CD14-positive monocyte (primary cell): Measurements from ENCODE around the gene TXN2. TPM values are rescaled to one million over a fixed set of nuclear protein-coding genes. Genes with fewer than 3 reads are reported as not detected.
A peak's percentile ranks its signal among the peaks of the same experiment; 100 is the strongest.

Experiments used
- DNase-seq, 3 donors: peaks; one replicate each; pipeline ENCODE4 v3.0.0-alpha.2; 2011 to 2022
- H2AFZ ChIP-seq: 2 replicates; pipeline ENCODE4 v1.6.0; 2012; ENCODE audit warnings: mild to moderate bottlenecking, low read depth, low read length, inconsistent platforms; ENCODE audit not compliant: insufficient read depth, poor library complexity, severe bottlenecking
- H3K27ac ChIP-seq, 2 donors: 1 replicate in 1 of 2; 2 replicates in 1 of 2; pipeline ENCODE4 v1.5.1; 2012 to 2013; ENCODE audit warnings: low read length in 2 of 2, control low read depth in 1 of 2, inconsistent platforms in 1 of 2, low read depth in 1 of 2, mild to moderate bottlenecking in 1 of 2
- H3K27me3 ChIP-seq, 2 donors: one replicate each; pipeline versions ENCODE4 v1.6.0 to v1.6.1; 2011 to 2013; ENCODE audit warnings: low read length in 2 of 2; ENCODE audit not compliant: control insufficient read depth in 2 of 2, insufficient read depth in 2 of 2
- H3K36me3 ChIP-seq, 2 donors: replicated peaks in 1 of 2; 1 replicate in 1 of 2; 2 replicates in 1 of 2; pipeline versions ENCODE4 v1.5.1 to v1.6.1; 2012 to 2013; ENCODE audit warnings: low read length in 2 of 2, control low read depth in 1 of 2, inconsistent platforms in 1 of 2, mild to moderate bottlenecking in 1 of 2; ENCODE audit not compliant: insufficient read depth in 2 of 2, control insufficient read depth in 1 of 2
- H3K4me1 ChIP-seq, 2 donors: 1 replicate in 1 of 2; 2 replicates in 1 of 2; pipeline versions ENCODE4 v1.5.1 to v1.6.1; 2012 to 2013; ENCODE audit warnings: low read length in 2 of 2, control low read depth in 1 of 2, inconsistent platforms in 1 of 2, mild to moderate bottlenecking in 1 of 2, moderate library complexity in 1 of 2; ENCODE audit not compliant: insufficient read depth in 2 of 2, control insufficient read depth in 1 of 2
- H3K4me2 ChIP-seq: replicated peaks from 2 replicates; pipeline ENCODE3; 2012; ENCODE audit warnings: low read length, moderate library complexity, mild to moderate bottlenecking; ENCODE audit not compliant: poor library complexity, severe bottlenecking; ENCODE audit errors: extremely low read depth
- H3K4me3 ChIP-seq, 3 experiments: fragments of 200-600 bp in 1 of 3; sonication (generic) in 1 of 3; replicated peaks in 1 of 3; 1 replicate in 2 of 3; 2 replicates in 1 of 3; pipeline ENCODE4 v1.5.1; 2011 to 2013; ENCODE audit warnings: low read length in 3 of 3, mild to moderate bottlenecking in 3 of 3, control low read depth in 2 of 3, low read depth in 2 of 3, inconsistent platforms in 1 of 3, moderate library complexity in 1 of 3
- H3K79me2 ChIP-seq: 2 replicates; pipeline ENCODE4 v1.6.0; 2012; ENCODE audit warnings: mild to moderate bottlenecking, control low read depth, inconsistent platforms, low read length, moderate library complexity; ENCODE audit not compliant: insufficient read depth
- H3K9ac ChIP-seq: 2 replicates; pipeline ENCODE4 v1.6.0; 2017; ENCODE audit warnings: low read length, mild to moderate bottlenecking; ENCODE audit not compliant: insufficient read depth, poor library complexity, severe bottlenecking
- H3K9me3 ChIP-seq, 2 donors: replicated peaks in 1 of 2; 1 replicate in 1 of 2; 2 replicates in 1 of 2; pipeline versions ENCODE4 v1.5.1 to v1.6.1; 2012 to 2013; ENCODE audit warnings: low read length in 2 of 2, control low read depth in 1 of 2; ENCODE audit not compliant: control insufficient read depth in 1 of 2, insufficient read depth in 1 of 2
- H4K20me1 ChIP-seq: 2 replicates; pipeline ENCODE4 v1.6.0; 2012; ENCODE audit warnings: mild to moderate bottlenecking, low read length, control low read depth, moderate library complexity; ENCODE audit not compliant: insufficient read depth
- H3K27ac Mint-ChIP-seq, 7 donors: one replicate each; pipeline ENCODE4 v1.8.0; 2020; ENCODE audit warnings: mild to moderate bottlenecking in 7 of 7, mixed read lengths in 7 of 7, moderate library complexity in 6 of 7, inconsistent platforms in 2 of 7
- H3K27me3 Mint-ChIP-seq, 3 donors: one replicate each; pipeline ENCODE4 v1.8.0; 2021 to 2022; ENCODE audit warnings: low read depth in 3 of 3, mild to moderate bottlenecking in 3 of 3, mixed read lengths in 3 of 3, moderate library complexity in 3 of 3, inconsistent platforms in 1 of 3
- H3K36me3 Mint-ChIP-seq, 2 donors: one replicate each; pipeline ENCODE4 v1.8.0; 2020; ENCODE audit warnings: mixed read lengths in 2 of 2, inconsistent platforms in 1 of 2, mild to moderate bottlenecking in 1 of 2
- H3K4me1 Mint-ChIP-seq: one replicate; pipeline ENCODE4 v1.8.0; 2020; ENCODE audit warnings: mild to moderate bottlenecking, mixed read lengths
- H3K4me3 Mint-ChIP-seq, 2 donors: one replicate each; pipeline ENCODE4 v1.8.0; 2020; ENCODE audit warnings: mild to moderate bottlenecking in 2 of 2, mixed read lengths in 2 of 2, moderate library complexity in 1 of 2
- H3K9me3 Mint-ChIP-seq, 7 donors: one replicate each; pipeline ENCODE4 v1.8.0; 2020 to 2022; ENCODE audit warnings: mixed read lengths in 7 of 7, mild to moderate bottlenecking in 6 of 7, moderate library complexity in 6 of 7, inconsistent platforms in 2 of 7
- WGBS: methylation state at CpG from one replicate; pipeline ENCODE4 v1.1.5; 2013; ENCODE audit warnings: missing lambda C conversion rate; ENCODE audit not compliant: insufficient coverage; 5-methylcytosine and 5-hydroxymethylcytosine counted together
- intact Hi-C, 2 donors: fragments of 100-400 bp; cut with micrococcal nuclease; formaldehyde crosslinking; loops; one replicate each; pipeline versions ENCODE4 v1.15.0 to v1.15.1; 2023
- polyA plus RNA-seq, 3 donors: library from polyadenylated mRNA; depleted of rRNA in 1 of 3; unstranded in 2 of 3; stranded (reverse) in 1 of 3; fragments of 300-500 nt in 2 of 3; fragments of >200 nt in 1 of 3; fragmentation: Illumina TruSeq in 2 of 3; gene quantifications; 1 replicate in 2 of 3; 2 replicates in 1 of 3; pipeline ENCODE4 v1.2.3, GENCODE V29; 2012 to 2021
- TF ChIP-seq, protein P1 (sequence below): fragments of 200-600 bp; IDR thresholded peaks from one replicate; pipeline ENCODE4 v1.8.0; 2022; ENCODE audit warnings: antibody characterized with exemption, mild to moderate bottlenecking

Gene TXN2
- polyA plus RNA-seq, 3 donors = 79.8 to 141 (median 140) TPM

DNA sequence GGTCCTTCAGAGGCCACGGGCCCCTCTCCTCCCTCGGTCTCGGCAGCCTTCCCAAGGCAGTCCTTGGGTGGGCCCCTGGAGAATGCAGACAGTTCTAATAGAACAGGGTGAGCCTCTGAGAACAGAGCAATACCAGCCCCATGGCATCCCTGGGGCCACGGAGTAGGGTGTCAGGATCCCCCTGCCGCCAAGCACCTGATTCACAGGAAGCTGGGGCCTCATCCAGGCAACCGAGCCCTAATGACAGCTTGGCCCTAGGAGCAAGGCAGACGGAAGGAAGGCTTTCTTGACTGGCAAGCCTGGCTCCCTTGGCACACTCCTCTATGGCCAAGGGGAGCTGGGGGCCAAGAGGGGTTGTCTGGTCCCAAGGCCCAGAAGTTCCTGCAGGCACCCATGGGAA is 15.2 kb downstream of the TXN2 start:
- Histone ChIP-seq H3K36me3 (peaks cover 5 to 6% of the 10 kb centered on the region in 2 donors), H3K79me2 (peaks cover 25% of the 10 kb centered on the region), H4K20me1 (peaks cover 42% of the 10 kb centered on the region), H3K9ac (no peak overlapping the region), H3K27me3 (no peaks in the 10 kb centered on the region), H3K4me2 (no peak overlapping the region), H3K9me3 (no peaks in the 10 kb centered on the region), H3K27ac (no peak overlapping the region), H3K4me3 (no peak overlapping the region), H2AFZ (no peak overlapping the region), H3K4me1 (peaks cover 46 to 50% of the 10 kb centered on the region in 2 donors)
- Mint-ChIP-seq H3K9me3 (no peaks in the 10 kb centered on the region), H3K27ac (peak overlapping the region in 3 of 7 donors; percentile 25 to 35 (median 30)), H3K4me1 (peaks cover 51% of the 10 kb centered on the region), H3K36me3 (peaks cover 22 to 26% of the 10 kb centered on the region in 2 donors), H3K4me3 (no peak overlapping the region), H3K27me3 (peaks cover 4 to 10% (median 9%) of the 10 kb centered on the region in 3 donors)
- DNase-seq = no peak
- intact Hi-C loops = no loop called here
- 63% methylated on average over 6 of the region's 7 CpGs for WGBS
- TF ChIP-seq, protein P1, sequence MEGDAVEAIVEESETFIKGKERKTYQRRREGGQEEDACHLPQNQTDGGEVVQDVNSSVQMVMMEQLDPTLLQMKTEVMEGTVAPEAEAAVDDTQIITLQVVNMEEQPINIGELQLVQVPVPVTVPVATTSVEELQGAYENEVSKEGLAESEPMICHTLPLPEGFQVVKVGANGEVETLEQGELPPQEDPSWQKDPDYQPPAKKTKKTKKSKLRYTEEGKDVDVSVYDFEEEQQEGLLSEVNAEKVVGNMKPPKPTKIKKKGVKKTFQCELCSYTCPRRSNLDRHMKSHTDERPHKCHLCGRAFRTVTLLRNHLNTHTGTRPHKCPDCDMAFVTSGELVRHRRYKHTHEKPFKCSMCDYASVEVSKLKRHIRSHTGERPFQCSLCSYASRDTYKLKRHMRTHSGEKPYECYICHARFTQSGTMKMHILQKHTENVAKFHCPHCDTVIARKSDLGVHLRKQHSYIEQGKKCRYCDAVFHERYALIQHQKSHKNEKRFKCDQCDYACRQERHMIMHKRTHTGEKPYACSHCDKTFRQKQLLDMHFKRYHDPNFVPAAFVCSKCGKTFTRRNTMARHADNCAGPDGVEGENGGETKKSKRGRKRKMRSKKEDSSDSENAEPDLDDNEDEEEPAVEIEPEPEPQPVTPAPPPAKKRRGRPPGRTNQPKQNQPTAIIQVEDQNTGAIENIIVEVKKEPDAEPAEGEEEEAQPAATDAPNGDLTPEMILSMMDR = no peak

DNA sequence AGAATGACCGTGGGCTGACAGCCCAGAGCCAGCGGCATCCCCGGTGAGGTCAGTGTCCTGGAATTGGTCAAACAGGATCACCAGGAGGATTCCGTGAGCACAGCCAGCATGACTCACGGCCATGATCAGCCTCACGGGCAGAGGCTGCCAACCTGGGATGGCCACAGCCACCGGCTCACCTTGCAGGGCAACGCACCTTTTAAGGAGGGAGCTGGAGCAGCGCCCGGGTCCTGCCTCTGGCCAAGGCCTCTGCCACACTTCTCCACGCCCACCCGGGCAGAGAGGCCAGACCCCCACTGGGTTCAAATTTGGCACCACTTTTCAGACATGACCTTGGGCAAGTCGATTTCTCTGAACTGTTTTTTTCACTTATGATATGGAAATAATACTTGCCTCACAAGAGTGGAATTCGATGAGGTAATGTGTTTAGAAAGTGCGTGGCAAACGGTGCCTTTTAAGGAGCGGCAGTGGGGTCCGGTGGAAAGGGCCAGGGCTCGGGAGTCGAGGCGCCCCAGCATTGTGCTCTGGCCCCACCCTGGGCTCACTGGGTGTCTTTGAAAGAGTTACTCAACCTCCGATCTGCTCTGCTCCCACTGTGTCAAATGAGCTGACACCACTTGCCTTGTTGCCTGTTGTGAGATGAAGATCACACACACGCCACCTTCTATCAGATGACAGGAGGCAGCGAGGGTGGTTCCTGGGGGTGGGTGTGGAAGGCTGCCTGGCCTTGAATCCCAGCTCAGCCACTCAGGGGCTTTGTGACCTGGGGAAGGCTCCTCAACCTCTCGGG is 16.0 kb downstream of the TXN2 start:
- Mint-ChIP-seq H3K4me1 (peaks cover 50% of the 10 kb centered on the region), H3K4me3 (no peak overlapping the region), H3K27ac (peak overlapping the region in 2 of 7 donors; percentile 25 to 54), H3K27me3 (peaks cover 4 to 12% (median 9%) of the 10 kb centered on the region in 3 donors), H3K36me3 (peaks cover 16 to 19% of the 10 kb centered on the region in 2 donors), H3K9me3 (no peaks in the 10 kb centered on the region)
- H3K27me3 ChIP-seq = no peaks in the 10 kb centered on the region
- H3K27ac ChIP-seq = no peak overlapping the region
- no peak overlapping the region for H2AFZ ChIP-seq
- peaks cover 18% of the 10 kb centered on the region for H3K79me2 ChIP-seq
- H3K4me3 ChIP-seq = no peak overlapping the region
- TF ChIP-seq, protein P1 = no peak
- 73% methylated on average over 21 of the region's 25 CpGs for WGBS
- peaks cover 45 to 49% of the 10 kb centered on the region in 2 donors for H3K4me1 ChIP-seq
- DNase-seq = no peak
- H4K20me1 ChIP-seq = peaks cover 34% of the 10 kb centered on the region
- H3K4me2 ChIP-seq = no peak overlapping the region
- H3K36me3 ChIP-seq = no peaks in the 10 kb centered on the region
- intact Hi-C loops = no loop called here
- no peaks in the 10 kb centered on the region for H3K9me3 ChIP-seq
- H3K9ac ChIP-seq = no peak overlapping the region
